ENCODE results near the gene RASA2. TPM values are rescaled to one million over a fixed set of nuclear protein-coding genes. Genes with fewer than 3 reads are reported as not detected.

RASA2 gene
- total and polyA plus RNA-seq, 10 of the 15 experiments (the other 5 are each of a cell fraction or from before 2014, with no cell fraction given), result 1.9 to 9.4 (median 7.2) TPM

DNA sequence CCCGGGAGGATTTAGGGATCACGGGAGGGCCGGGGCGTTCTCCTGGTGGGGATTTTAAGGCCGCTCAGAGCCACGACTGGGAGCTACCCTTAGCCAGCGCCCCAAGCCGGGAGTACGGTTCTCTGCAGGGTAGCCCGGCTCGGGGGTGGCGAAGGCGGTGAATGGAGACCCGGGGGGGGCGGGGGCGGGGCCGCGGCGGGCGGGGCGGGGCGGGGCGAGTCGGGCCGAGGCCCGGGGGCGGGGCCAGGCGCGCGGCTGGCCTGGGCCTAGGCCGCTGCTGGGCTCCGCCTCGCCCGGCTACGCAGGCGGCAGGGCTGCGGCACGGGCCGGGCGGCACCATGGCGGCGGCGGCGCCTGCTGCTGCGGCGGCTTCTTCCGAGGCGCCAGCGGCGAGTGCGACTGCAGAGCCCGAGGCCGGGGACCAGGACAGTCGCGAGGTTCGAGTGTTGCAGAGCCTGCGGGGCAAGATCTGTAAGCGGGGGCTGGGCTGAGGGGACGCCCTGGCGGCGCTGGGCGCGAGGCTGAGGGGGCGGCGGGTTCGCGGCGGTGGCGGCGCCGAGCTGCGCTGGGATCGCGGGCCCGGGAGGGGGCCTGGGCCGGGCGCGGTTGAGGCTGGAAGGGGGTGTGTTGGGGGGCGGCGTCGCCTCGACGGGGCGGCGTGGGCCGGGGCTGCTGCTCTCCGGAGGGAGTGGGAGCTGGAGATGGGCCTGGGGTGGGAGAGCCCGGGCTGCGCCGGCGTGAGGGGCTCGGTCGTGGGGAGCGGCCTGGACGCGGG, at the start of gene RASA2 (continued):
- TF ChIP-seq ZNF217 (IDR thresholded peaks at IDR 0.05) (no peak), ZBTB40 (IDR thresholded peaks at IDR 0.05; ENCODE audit: borderline replicate concordance) (no peak), MEF2A (IDR thresholded peaks at IDR 0.05; ENCODE audit: insufficient read depth, low read depth, low read length) (no peak), ETV6 (conservative IDR thresholded peaks at IDR 0.05 in 1 of 2, IDR thresholded peaks at IDR 0.05 in 1 of 2; ENCODE audit: borderline replicate concordance in 1 of 2, low read depth in 1 of 2) (no peak), RCOR1 (conservative IDR thresholded peaks at IDR 0.05; ENCODE audit: low read depth, low read length) (no peak), POLR2A (IDR thresholded peaks at IDR 0.05; ENCODE audit: low read depth, low read length) (peak; percentile 84), MTA2 (IDR thresholded peaks at IDR 0.05; ENCODE audit: low read depth) (no peak), EP300 (IDR thresholded peaks at IDR 0.05; ENCODE audit: borderline replicate concordance in 1 of 2, control insufficient read depth in 1 of 2, low read depth in 2 of 2, low read length in 2 of 2) (no peak), BCL3 (IDR thresholded peaks at IDR 0.05; ENCODE audit: borderline replicate concordance, insufficient read depth, low read depth, low read length, poor library complexity, severe bottlenecking) (no peak), MAX (IDR thresholded peaks at IDR 0.05; ENCODE audit: low read depth, low read length) (no peak), ZNF592 (IDR thresholded peaks at IDR 0.05) (no peak), CBX3 (IDR thresholded peaks at IDR 0.05; ENCODE audit: borderline replicate concordance, low read depth) (no peak), POLR2AphosphoS2 (IDR thresholded peaks at IDR 0.05; ENCODE audit: low read depth, low read length) (peak; percentile 32; the same call in 1 of the 2 replicates), IRF4 (IDR thresholded peaks at IDR 0.05; ENCODE audit: low read depth, low read length) (no peak)
- TF ChIP-seq, protein P1, sequence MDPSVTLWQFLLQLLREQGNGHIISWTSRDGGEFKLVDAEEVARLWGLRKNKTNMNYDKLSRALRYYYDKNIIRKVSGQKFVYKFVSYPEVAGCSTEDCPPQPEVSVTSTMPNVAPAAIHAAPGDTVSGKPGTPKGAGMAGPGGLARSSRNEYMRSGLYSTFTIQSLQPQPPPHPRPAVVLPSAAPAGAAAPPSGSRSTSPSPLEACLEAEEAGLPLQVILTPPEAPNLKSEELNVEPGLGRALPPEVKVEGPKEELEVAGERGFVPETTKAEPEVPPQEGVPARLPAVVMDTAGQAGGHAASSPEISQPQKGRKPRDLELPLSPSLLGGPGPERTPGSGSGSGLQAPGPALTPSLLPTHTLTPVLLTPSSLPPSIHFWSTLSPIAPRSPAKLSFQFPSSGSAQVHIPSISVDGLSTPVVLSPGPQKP (IDR thresholded peaks at IDR 0.05; ENCODE audit: low read depth, low read length), result no peak

Data from GM12878 (cell line).